Liver (tissue), 9 donors: ENCODE data around the gene GRIP1. TPM values are rescaled to one million over a fixed set of nuclear protein-coding genes. Genes with fewer than 3 reads are reported as not detected.

Source experiments
- DNase-seq: peaks from one replicate; pipeline ENCODE4 v3.0.0-alpha.2; 2017; ENCODE audit warnings: low spot score
- H3K27ac ChIP-seq, 2 donors: one replicate each; pipeline ENCODE4 v1.7.0; 2013; ENCODE audit warnings: inconsistent platforms in 2 of 2, low read length in 2 of 2, control low read depth in 1 of 2, low read depth in 1 of 2, mild to moderate bottlenecking in 1 of 2
- H3K27me3 ChIP-seq, 4 donors: one replicate each; pipeline versions ENCODE4 v1.6.1 to v1.7.0; 2013; ENCODE audit warnings: low read length in 3 of 4, inconsistent platforms in 1 of 4, mild to moderate bottlenecking in 1 of 4, moderate library complexity in 1 of 4; ENCODE audit not compliant: control insufficient read depth in 4 of 4, insufficient read depth in 4 of 4
- H3K36me3 ChIP-seq, 4 donors: one replicate each; pipeline versions ENCODE4 v1.6.1 to v1.7.0; 2013; ENCODE audit warnings: low read length in 3 of 4, mild to moderate bottlenecking in 3 of 4, low read depth in 1 of 4, moderate library complexity in 1 of 4; ENCODE audit not compliant: control insufficient read depth in 4 of 4, insufficient read depth in 3 of 4
- H3K4me1 ChIP-seq, 4 donors: one replicate each; pipeline versions ENCODE4 v1.6.1 to v1.7.0; 2013; ENCODE audit warnings: low read length in 3 of 4, mild to moderate bottlenecking in 3 of 4, moderate library complexity in 1 of 4; ENCODE audit not compliant: control insufficient read depth in 4 of 4, insufficient read depth in 4 of 4
- H3K4me3 ChIP-seq, 3 donors: one replicate each; pipeline versions ENCODE4 v1.6.1 to v1.7.0; 2013; ENCODE audit warnings: low read length in 3 of 3, control low read depth in 1 of 3, low read depth in 1 of 3, mild to moderate bottlenecking in 1 of 3
- H3K9ac ChIP-seq, 2 donors: one replicate each; pipeline ENCODE4 v1.7.0; 2013; ENCODE audit warnings: low read length in 2 of 2, mild to moderate bottlenecking in 2 of 2, moderate library complexity in 2 of 2, control low read depth in 1 of 2, low read depth in 1 of 2
- H3K9me3 ChIP-seq, 4 donors: one replicate each; pipeline versions ENCODE4 v1.6.1 to v1.7.0; 2013; ENCODE audit warnings: low read length in 3 of 4; ENCODE audit not compliant: control insufficient read depth in 4 of 4
- EGR1 ChIP-seq, 2 donors: IDR thresholded peaks; 2 replicates each; pipeline ENCODE4 v1.6.1; 2016 to 2018; ENCODE audit warnings: antibody characterized with exemption in 2 of 2, low read depth in 2 of 2
- FOXA1 ChIP-seq: IDR thresholded peaks from 2 replicates; pipeline ENCODE4 v1.6.1; 2016; ENCODE audit warnings: antibody characterized with exemption
- FOXA2 ChIP-seq: IDR thresholded peaks from 2 replicates; pipeline ENCODE4 v1.6.1; 2016; ENCODE audit warnings: antibody characterized with exemption
- GABPA ChIP-seq, 2 donors: IDR thresholded peaks in 1 of 2; conservative IDR thresholded peaks in 1 of 2; 2 replicates each; pipeline ENCODE4 v1.6.1; 2016; ENCODE audit warnings: antibody characterized with exemption in 2 of 2, mild to moderate bottlenecking in 1 of 2, moderate library complexity in 1 of 2
- HNF4A ChIP-seq, 2 donors: conservative IDR thresholded peaks; 2 replicates each; pipeline ENCODE4 v1.6.1; 2016; ENCODE audit warnings: antibody characterized with exemption in 2 of 2, mild to moderate bottlenecking in 2 of 2
- HNF4G ChIP-seq: IDR thresholded peaks from 2 replicates; pipeline ENCODE4 v1.6.1; 2016; ENCODE audit warnings: antibody characterized with exemption
- JUND ChIP-seq, 2 donors: IDR thresholded peaks; 2 replicates each; pipeline ENCODE4 v1.6.1; 2016; ENCODE audit warnings: antibody characterized with exemption in 2 of 2
- NR2F2 ChIP-seq: IDR thresholded peaks from 2 replicates; pipeline ENCODE4 v1.6.1; 2016; ENCODE audit warnings: antibody characterized with exemption
- RAD21 ChIP-seq, 2 donors: IDR thresholded peaks; 2 replicates each; pipeline ENCODE4 v1.6.1; 2016; ENCODE audit warnings: antibody characterized with exemption in 2 of 2, mild to moderate bottlenecking in 2 of 2
- RXRA ChIP-seq, 2 donors: IDR thresholded peaks; 2 replicates each; pipeline ENCODE4 v1.6.1; 2017 to 2018; ENCODE audit warnings: antibody characterized with exemption in 2 of 2, mild to moderate bottlenecking in 1 of 2
- SP1 ChIP-seq: IDR thresholded peaks from 2 replicates; pipeline ENCODE4 v1.6.1; 2018; ENCODE audit warnings: antibody characterized with exemption, mild to moderate bottlenecking
- TAF1 ChIP-seq: conservative IDR thresholded peaks from 2 replicates; pipeline ENCODE4 v1.6.1; 2016; ENCODE audit warnings: antibody characterized with exemption, mild to moderate bottlenecking
- YY1 ChIP-seq: IDR thresholded peaks from 2 replicates; pipeline ENCODE4 v1.6.1; 2016; ENCODE audit warnings: antibody characterized with exemption, mild to moderate bottlenecking
- WGBS: extraction: QIAGEN DNeasy Blood & Tissue Kit; methylation state at CpG from one replicate; pipeline ENCODE4 v1.1.7; 2013; 5-methylcytosine and 5-hydroxymethylcytosine counted together
- polyA plus RNA-seq, 2 donors: library from polyadenylated mRNA; stranded (reverse) in 1 of 2; unstranded in 1 of 2; fragments of 200-250 nt in 1 of 2; fragments of >200 nt in 1 of 2; fragmentation: Nextera tagmentation in 1 of 2; extraction: Ambion mirVana in 1 of 2; gene quantifications; one replicate each; pipeline versions ENCODE4 v1.2.1 to v1.2.3, GENCODE V29; 2013 to 2015
- total RNA-seq, 2 donors: library from RNA; depleted of rRNA; stranded (reverse); fragments of >200 nt; gene quantifications; one replicate each; pipeline ENCODE4 v1.2.3, GENCODE V29; 2014
- TF ChIP-seq, protein P1 (sequence below): IDR thresholded peaks from 2 replicates; pipeline ENCODE4 v1.6.1; 2016; ENCODE audit warnings: antibody characterized with exemption
- TF ChIP-seq, protein P2 (sequence below): IDR thresholded peaks from 2 replicates; pipeline ENCODE4 v1.6.1; 2016; ENCODE audit warnings: antibody characterized with exemption
- TF ChIP-seq, protein P3 (sequence below): IDR thresholded peaks from 2 replicates; pipeline ENCODE4 v1.6.1; 2016; ENCODE audit warnings: antibody characterized with exemption
- TF ChIP-seq, protein P4 (sequence below): IDR thresholded peaks from 2 replicates; pipeline ENCODE4 v1.6.1; 2016; ENCODE audit warnings: antibody characterized with exemption, mild to moderate bottlenecking
- TF ChIP-seq, protein P5 (sequence below): fragments of 150-350 bp; IDR thresholded peaks from 2 replicates; pipeline ENCODE4 v1.5.1; 2017; ENCODE audit warnings: improper control_type of control experiment, low read depth, low read length; ENCODE audit not compliant: missing input control
- donor health status: healthy.
- donor health status: healthy.
- donor health status: healthy.
- donor health status: healthy.
- donor health status: healthy.

GRIP1 gene
- total and polyA plus RNA-seq, 4 donors, result 0.05 to 1.5 (median 0.24) TPM

DNA sequence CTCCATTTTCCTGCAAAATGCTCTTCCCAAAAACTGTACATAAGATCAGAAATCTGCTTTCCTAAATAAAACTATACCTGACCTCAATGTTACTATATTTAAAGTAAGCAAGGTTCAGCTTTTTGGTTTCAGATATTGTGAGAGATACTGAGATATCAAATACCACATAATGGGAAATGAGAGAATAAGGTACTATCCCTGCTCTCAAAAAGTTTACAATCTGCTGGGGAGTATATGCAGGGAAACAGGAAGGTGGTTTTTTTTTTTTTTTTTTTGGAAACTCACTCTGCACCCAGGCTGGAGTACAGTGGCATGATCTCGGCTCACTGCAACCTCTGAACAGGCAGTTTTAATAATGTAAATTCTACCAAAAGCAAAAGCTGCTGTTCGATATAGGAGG is 327.6 kb downstream of the GRIP1 start (continued):
- TF ChIP-seq, protein P1, sequence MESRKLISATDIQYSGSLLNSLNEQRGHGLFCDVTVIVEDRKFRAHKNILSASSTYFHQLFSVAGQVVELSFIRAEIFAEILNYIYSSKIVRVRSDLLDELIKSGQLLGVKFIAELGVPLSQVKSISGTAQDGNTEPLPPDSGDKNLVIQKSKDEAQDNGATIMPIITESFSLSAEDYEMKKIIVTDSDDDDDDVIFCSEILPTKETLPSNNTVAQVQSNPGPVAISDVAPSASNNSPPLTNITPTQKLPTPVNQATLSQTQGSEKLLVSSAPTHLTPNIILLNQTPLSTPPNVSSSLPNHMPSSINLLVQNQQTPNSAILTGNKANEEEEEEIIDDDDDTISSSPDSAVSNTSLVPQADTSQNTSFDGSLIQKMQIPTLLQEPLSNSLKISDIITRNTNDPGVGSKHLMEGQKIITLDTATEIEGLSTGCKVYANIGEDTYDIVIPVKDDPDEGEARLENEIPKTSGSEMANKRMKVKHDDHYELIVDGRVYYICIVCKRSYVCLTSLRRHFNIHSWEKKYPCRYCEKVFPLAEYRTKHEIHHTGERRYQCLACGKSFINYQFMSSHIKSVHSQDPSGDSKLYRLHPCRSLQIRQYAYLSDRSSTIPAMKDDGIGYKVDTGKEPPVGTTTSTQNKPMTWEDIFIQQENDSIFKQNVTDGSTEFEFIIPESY, result no peak

DNA sequence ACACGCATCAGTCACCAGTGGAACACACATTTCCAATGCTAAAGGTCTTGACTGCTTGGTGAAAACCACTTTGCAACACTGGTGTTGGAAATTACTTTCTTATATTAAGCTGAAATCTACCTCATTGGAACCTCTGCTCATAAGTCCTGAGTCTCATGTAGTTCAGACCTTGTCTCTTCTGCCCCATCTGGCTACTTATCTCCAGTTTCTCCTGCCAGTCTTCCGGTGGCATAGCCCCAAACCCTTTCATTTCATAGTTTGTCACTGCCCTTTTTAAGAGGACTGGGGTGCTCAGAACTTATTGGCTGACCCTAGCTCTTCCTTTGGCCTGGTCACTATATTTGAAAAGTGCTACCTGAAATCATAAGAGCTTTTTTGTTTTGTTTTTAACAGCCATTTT is 332.9 kb downstream of the GRIP1 start:
- 98% methylated on average over 2 of the region's 2 CpGs for WGBS
- Histone ChIP-seq H3K27me3 (no peaks in the 10 kb centered on the region), H3K4me3 (no peak overlapping the region), H3K4me1 (no peaks in the 10 kb centered on the region), H3K27ac (no peak overlapping the region), H3K9me3 (peaks cover 2 to 8% (median 5%) of the 10 kb centered on the region in 4 donors), H3K36me3 (peaks cover 3 to 10% (median 7%) of the 10 kb centered on the region in 4 donors), H3K9ac (no peak overlapping the region)
- no peak for DNase-seq
- TF ChIP-seq, protein P2, sequence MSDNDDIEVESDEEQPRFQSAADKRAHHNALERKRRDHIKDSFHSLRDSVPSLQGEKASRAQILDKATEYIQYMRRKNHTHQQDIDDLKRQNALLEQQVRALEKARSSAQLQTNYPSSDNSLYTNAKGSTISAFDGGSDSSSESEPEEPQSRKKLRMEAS, result no peak
- TF ChIP-seq, protein P3, sequence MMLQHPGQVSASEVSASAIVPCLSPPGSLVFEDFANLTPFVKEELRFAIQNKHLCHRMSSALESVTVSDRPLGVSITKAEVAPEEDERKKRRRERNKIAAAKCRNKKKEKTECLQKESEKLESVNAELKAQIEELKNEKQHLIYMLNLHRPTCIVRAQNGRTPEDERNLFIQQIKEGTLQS, result no peak
- no peak for TF ChIP-seq EGR1 (IDR thresholded peaks at IDR 0.05; ENCODE audit: low read depth in 2 of 2)
- TF ChIP-seq GABPA (IDR thresholded peaks at IDR 0.05 in 1 of 2, conservative IDR thresholded peaks at IDR 0.05 in 1 of 2), result no peak
- TF ChIP-seq, protein P4, sequence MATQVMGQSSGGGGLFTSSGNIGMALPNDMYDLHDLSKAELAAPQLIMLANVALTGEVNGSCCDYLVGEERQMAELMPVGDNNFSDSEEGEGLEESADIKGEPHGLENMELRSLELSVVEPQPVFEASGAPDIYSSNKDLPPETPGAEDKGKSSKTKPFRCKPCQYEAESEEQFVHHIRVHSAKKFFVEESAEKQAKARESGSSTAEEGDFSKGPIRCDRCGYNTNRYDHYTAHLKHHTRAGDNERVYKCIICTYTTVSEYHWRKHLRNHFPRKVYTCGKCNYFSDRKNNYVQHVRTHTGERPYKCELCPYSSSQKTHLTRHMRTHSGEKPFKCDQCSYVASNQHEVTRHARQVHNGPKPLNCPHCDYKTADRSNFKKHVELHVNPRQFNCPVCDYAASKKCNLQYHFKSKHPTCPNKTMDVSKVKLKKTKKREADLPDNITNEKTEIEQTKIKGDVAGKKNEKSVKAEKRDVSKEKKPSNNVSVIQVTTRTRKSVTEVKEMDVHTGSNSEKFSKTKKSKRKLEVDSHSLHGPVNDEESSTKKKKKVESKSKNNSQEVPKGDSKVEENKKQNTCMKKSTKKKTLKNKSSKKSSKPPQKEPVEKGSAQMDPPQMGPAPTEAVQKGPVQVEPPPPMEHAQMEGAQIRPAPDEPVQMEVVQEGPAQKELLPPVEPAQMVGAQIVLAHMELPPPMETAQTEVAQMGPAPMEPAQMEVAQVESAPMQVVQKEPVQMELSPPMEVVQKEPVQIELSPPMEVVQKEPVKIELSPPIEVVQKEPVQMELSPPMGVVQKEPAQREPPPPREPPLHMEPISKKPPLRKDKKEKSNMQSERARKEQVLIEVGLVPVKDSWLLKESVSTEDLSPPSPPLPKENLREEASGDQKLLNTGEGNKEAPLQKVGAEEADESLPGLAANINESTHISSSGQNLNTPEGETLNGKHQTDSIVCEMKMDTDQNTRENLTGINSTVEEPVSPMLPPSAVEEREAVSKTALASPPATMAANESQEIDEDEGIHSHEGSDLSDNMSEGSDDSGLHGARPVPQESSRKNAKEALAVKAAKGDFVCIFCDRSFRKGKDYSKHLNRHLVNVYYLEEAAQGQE, result no peak
- no peak for TF ChIP-seq FOXA2
- TF ChIP-seq FOXA1, result no peak
- TF ChIP-seq, protein P1, result no peak
- TF ChIP-seq RXRA (IDR thresholded peaks at IDR 0.05), result no peak
- no peak for TF ChIP-seq HNF4A (conservative IDR thresholded peaks at IDR 0.05)
- TF ChIP-seq NR2F2, result no peak
- TF ChIP-seq, protein P5, sequence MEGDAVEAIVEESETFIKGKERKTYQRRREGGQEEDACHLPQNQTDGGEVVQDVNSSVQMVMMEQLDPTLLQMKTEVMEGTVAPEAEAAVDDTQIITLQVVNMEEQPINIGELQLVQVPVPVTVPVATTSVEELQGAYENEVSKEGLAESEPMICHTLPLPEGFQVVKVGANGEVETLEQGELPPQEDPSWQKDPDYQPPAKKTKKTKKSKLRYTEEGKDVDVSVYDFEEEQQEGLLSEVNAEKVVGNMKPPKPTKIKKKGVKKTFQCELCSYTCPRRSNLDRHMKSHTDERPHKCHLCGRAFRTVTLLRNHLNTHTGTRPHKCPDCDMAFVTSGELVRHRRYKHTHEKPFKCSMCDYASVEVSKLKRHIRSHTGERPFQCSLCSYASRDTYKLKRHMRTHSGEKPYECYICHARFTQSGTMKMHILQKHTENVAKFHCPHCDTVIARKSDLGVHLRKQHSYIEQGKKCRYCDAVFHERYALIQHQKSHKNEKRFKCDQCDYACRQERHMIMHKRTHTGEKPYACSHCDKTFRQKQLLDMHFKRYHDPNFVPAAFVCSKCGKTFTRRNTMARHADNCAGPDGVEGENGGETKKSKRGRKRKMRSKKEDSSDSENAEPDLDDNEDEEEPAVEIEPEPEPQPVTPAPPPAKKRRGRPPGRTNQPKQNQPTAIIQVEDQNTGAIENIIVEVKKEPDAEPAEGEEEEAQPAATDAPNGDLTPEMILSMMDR, result no peak
- TF ChIP-seq HNF4G, result no peak
- TF ChIP-seq TAF1, result no peak
- TF ChIP-seq JUND (IDR thresholded peaks at IDR 0.05), result no peak
- TF ChIP-seq YY1, result no peak
- no peak for TF ChIP-seq SP1
- no peak for TF ChIP-seq RAD21 (IDR thresholded peaks at IDR 0.05)
